Left ventricle myocardium inferior (tissue), 1 donor: Measurements from ENCODE around the gene SLC35F1. TPM values are rescaled to one million over a fixed set of nuclear protein-coding genes. Genes with fewer than 3 reads are reported as not detected.

Experiments used
- DNase-seq: peaks from one replicate; pipeline ENCODE4 v3.0.0-alpha.2; 2020
- H3K27ac ChIP-seq: fragments of 200-600 bp; replicated peaks from 2 replicates; pipeline ENCODE4 v1.8.0; 2021
- H3K27me3 ChIP-seq: fragments of 200-600 bp; 2 replicates; pipeline ENCODE4 v1.8.0; 2021; ENCODE audit warnings: low read depth
- H3K36me3 ChIP-seq: fragments of 200-600 bp; 2 replicates; pipeline ENCODE4 v1.8.0; 2021
- H3K4me1 ChIP-seq: fragments of 200-600 bp; 2 replicates; pipeline ENCODE4 v1.8.0; 2021
- H3K4me3 ChIP-seq: fragments of 200-600 bp; 2 replicates; pipeline ENCODE4 v1.8.0; 2021; ENCODE audit warnings: mild to moderate bottlenecking, moderate library complexity
- H3K9me3 ChIP-seq: fragments of 200-600 bp; replicated peaks from 2 replicates; pipeline ENCODE4 v1.8.0; 2021
- CTCF ChIP-seq: fragments of 200-600 bp; IDR thresholded peaks from 2 replicates; pipeline ENCODE4 v1.8.0; 2021; ENCODE audit warnings: antibody characterized with exemption, mild to moderate bottlenecking, borderline replicate concordance
- intact Hi-C: fragments of 100-400 bp; cut with micrococcal nuclease; formaldehyde crosslinking; loops from one replicate; pipeline ENCODE4 v1.11.0; 2022
- total RNA-seq: library from RNA; stranded (reverse); fragmentation: NEBNext Ultra II Directional; extraction: Animal tissue kit (Norgen Biotek cat#: 25700); gene quantifications from one replicate; pipeline ENCODE4 v1.2.1, GENCODE V29; 2021
- donor health status: DM: no; HTN: yes; CAD: no; lungs with severe emphysema.

Gene SLC35F1
- total RNA-seq, 1 donor from 2014 or later, result 6.4 TPM

GRCh38 chr6:118297821-118298220, 390.8 kb downstream of the SLC35F1 start:
- intact Hi-C loops, result no loop called here
- no peaks in the 10 kb centered on the region for H3K27me3 ChIP-seq
- H3K4me3 ChIP-seq, result no peak overlapping the region
- peaks cover 37% of the 10 kb centered on the region for H3K4me1 ChIP-seq
- H3K27ac ChIP-seq, result peak overlapping the region; percentile 53
- H3K9me3 ChIP-seq, result no peaks in the 10 kb centered on the region
- DNase-seq, result no peak
- no peak for TF ChIP-seq CTCF
- H3K36me3 ChIP-seq, result no peaks in the 10 kb centered on the region

GRCh38 chr6:118298476-118299427, 391.7 kb downstream of the SLC35F1 start:
- H3K4me1 ChIP-seq, result peaks cover 39% of the 10 kb centered on the region
- H3K9me3 ChIP-seq, result no peaks in the 10 kb centered on the region
- intact Hi-C loops, result no loop called here
- no peak overlapping the region for H3K4me3 ChIP-seq
- H3K36me3 ChIP-seq, result no peaks in the 10 kb centered on the region
- no peaks in the 10 kb centered on the region for H3K27me3 ChIP-seq
- peak overlapping the region; percentile 53 for H3K27ac ChIP-seq
- TF ChIP-seq CTCF, result no peak
- no peak for DNase-seq

DNA sequence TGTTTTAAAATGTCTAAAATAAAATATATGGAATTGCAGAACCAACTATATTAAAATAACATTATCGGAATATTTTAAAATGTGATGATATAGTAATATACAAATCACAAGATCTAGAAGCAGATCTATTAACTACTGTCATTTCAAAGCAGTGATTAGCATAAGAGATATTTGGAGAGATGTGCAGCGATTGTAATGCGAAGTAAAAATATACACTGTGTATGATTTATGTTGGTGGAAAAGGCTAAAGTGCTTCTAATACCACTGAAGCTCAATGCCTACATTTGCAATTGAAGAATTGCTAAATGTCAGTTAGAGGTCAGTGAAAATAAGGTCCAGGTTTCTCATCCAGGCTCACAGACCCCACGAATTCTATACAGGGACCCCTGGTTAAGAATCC, 392.4 kb downstream of the SLC35F1 start:
- TF ChIP-seq CTCF, result no peak
- Histone ChIP-seq H3K27me3 (no peaks in the 10 kb centered on the region), H3K36me3 (no peaks in the 10 kb centered on the region), H3K27ac (no peak overlapping the region), H3K9me3 (no peaks in the 10 kb centered on the region), H3K4me1 (peaks cover 37% of the 10 kb centered on the region), H3K4me3 (no peak overlapping the region)
- DNase-seq, result no peak
- intact Hi-C loops, result no loop called here

- H3K9me3 ChIP-seq, result no peaks in the 10 kb centered on the region
- peak overlapping the region; percentile 39 for H3K27ac ChIP-seq
- no peaks in the 10 kb centered on the region for H3K36me3 ChIP-seq
- peaks cover 45% of the 10 kb centered on the region for H3K4me1 ChIP-seq
- no peak for TF ChIP-seq CTCF
- no peaks in the 10 kb centered on the region for H3K27me3 ChIP-seq
- DNase-seq, result no peak
- intact Hi-C loops, result no loop called here
- no peak overlapping the region for H3K4me3 ChIP-seq
Observed at GRCh38 chr6:118304321-118304720, 397.3 kb downstream of the SLC35F1 start.

GRCh38 chr6:118305081-118305480, 398.0 kb downstream of the SLC35F1 start:
- peaks cover 53% of the 10 kb centered on the region for H3K4me1 ChIP-seq
- no peak for TF ChIP-seq CTCF
- no peak overlapping the region for H3K27ac ChIP-seq
- intact Hi-C loops, result no loop called here
- H3K27me3 ChIP-seq, result no peaks in the 10 kb centered on the region
- H3K9me3 ChIP-seq, result no peaks in the 10 kb centered on the region
- no peak overlapping the region for H3K4me3 ChIP-seq
- DNase-seq, result no peak
- no peaks in the 10 kb centered on the region for H3K36me3 ChIP-seq
